K562 (cell line): Measurements from ENCODE around the gene GRID2IP. TPM values are rescaled to one million over a fixed set of nuclear protein-coding genes. Genes with fewer than 3 reads are reported as not detected.

Experiments used
- PPARD ChIP-seq: fragments of 250-450 bp; sonication (Bioruptor Pico); IDR thresholded peaks from 2 replicates; pipeline ENCODE4 v1.8.0; 2022; ENCODE audit warnings: inconsistent platforms, mild to moderate bottlenecking, moderate library complexity
- ZNF121 ChIP-seq: sonication (generic); formaldehyde crosslinking; conservative IDR thresholded peaks from 2 replicates; pipeline ENCODE4 v1.8.0; 2022; ENCODE audit warnings: missing genetic modification reagents
- polyA plus RNA-seq, 8 experiments: library from polyadenylated mRNA; depleted of rRNA in 4 of 8; stranded (reverse) in 5 of 8; unstranded in 3 of 8; fragments of >200 nt; fragmentation: Nextera tagmentation in 2 of 8; fragmentation: Illumina TruSeq in 1 of 8; extraction: Ambion mirVana in 2 of 8; extraction: Trizol in 1 of 8; gene quantifications; 2 replicates each; pipeline versions ENCODE4 v1.2.1 to v1.2.3, GENCODE V29; 2011 to 2014; ENCODE audit warnings: inconsistent platforms in 1 of 8, missing spikeins in 1 of 8
- total RNA-seq, 7 experiments: library from RNA; depleted of rRNA in 6 of 7; stranded (reverse); fragments of >200 nt in 6 of 7; fragmentation: Illumina TruSeq in 2 of 7; extraction: Trizol in 2 of 7; gene quantifications; 2 replicates each; pipeline versions ENCODE4 v1.2.1 to v1.2.3, GENCODE V29; 2011 to 2021; ENCODE audit warnings: low replicate concordance in 1 of 7
- TF ChIP-seq, protein P1 (sequence below): sonication (generic); formaldehyde crosslinking; IDR thresholded peaks from 2 replicates; pipeline ENCODE4 v1.8.1; 2023; ENCODE audit warnings: missing genetic modification reagents, mild to moderate bottlenecking, borderline replicate concordance
- TF ChIP-seq, protein P2 (sequence below), 2 experiments: fragments of 450-650 bp in 1 of 2; sonication (generic) in 1 of 2; formaldehyde crosslinking in 1 of 2; IDR thresholded peaks in 1 of 2; conservative IDR thresholded peaks in 1 of 2; 2 replicates each; pipeline versions ENCODE4 v1.6.1 to v1.8.1; 2016 to 2023; ENCODE audit warnings: mild to moderate bottlenecking in 2 of 2, moderate library complexity in 2 of 2, inconsistent platforms in 1 of 2, missing genetic modification reagents in 1 of 2

GRID2IP gene
- total and polyA plus RNA-seq, 9 of the 15 experiments (the other 6 are each of a cell fraction or from before 2014, with no cell fraction given): not detected

DNA sequence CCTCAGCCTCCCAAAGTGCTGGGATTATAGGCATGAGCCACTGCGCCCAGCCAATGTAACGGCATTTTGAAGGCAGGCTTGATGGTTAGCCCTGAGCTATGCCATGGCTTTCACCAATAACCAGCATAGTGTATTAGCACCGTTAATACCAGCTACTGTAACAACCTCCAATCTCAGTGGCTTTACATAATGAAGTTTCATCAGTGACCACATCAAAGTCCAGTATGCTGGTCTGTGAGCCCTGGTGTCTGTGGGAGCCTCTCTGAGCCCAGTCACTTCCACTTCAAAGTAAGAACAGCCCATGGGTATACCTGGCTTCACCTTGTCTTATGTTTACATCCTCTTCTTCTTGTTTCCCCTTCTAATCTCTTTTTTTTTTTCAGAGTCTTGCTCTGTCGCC, 14.4 kb upstream of the GRID2IP start (continued):
- TF ChIP-seq, protein P1, sequence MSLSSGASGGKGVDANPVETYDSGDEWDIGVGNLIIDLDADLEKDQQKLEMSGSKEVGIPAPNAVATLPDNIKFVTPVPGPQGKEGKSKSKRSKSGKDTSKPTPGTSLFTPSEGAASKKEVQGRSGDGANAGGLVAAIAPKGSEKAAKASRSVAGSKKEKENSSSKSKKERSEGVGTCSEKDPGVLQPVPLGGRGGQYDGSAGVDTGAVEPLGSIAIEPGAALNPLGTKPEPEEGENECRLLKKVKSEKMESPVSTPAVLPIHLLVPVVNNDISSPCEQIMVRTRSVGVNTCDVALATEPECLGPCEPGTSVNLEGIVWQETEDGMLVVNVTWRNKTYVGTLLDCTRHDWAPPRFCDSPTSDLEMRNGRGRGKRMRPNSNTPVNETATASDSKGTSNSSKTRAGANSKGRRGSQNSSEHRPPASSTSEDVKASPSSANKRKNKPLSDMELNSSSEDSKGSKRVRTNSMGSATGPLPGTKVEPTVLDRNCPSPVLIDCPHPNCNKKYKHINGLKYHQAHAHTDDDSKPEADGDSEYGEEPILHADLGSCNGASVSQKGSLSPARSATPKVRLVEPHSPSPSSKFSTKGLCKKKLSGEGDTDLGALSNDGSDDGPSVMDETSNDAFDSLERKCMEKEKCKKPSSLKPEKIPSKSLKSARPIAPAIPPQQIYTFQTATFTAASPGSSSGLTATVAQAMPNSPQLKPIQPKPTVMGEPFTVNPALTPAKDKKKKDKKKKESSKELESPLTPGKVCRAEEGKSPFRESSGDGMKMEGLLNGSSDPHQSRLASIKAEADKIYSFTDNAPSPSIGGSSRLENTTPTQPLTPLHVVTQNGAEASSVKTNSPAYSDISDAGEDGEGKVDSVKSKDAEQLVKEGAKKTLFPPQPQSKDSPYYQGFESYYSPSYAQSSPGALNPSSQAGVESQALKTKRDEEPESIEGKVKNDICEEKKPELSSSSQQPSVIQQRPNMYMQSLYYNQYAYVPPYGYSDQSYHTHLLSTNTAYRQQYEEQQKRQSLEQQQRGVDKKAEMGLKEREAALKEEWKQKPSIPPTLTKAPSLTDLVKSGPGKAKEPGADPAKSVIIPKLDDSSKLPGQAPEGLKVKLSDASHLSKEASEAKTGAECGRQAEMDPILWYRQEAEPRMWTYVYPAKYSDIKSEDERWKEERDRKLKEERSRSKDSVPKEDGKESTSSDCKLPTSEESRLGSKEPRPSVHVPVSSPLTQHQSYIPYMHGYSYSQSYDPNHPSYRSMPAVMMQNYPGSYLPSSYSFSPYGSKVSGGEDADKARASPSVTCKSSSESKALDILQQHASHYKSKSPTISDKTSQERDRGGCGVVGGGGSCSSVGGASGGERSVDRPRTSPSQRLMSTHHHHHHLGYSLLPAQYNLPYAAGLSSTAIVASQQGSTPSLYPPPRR: no peak
- TF ChIP-seq, protein P2, sequence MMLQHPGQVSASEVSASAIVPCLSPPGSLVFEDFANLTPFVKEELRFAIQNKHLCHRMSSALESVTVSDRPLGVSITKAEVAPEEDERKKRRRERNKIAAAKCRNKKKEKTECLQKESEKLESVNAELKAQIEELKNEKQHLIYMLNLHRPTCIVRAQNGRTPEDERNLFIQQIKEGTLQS (IDR thresholded peaks at IDR 0.05): no peak
- TF ChIP-seq, protein P2 (CRISPR knock-in tag; conservative IDR thresholded peaks at IDR 0.05): no peak
- TF ChIP-seq ZNF121 (CRISPR knock-in tag) (no peak), PPARD (CRISPR knock-in tag) (no peak)
- TF ChIP-seq, all 486 proteins: peak for 0
